T-helper 17 cell (primary cell): ENCODE data around the gene BCAS3. TPM values are rescaled to one million over a fixed set of nuclear protein-coding genes. Genes with fewer than 3 reads are reported as not detected.

Experiments
- ATAC-seq: fragments of 150-1000 bp; cut with Tn5 transposase; 2 replicates; pipeline ENCODE4 v1.10.0; 2021; ENCODE audit warnings: mild to moderate bottlenecking, moderate library complexity
- DNase-seq, 3 donors: peaks; one replicate each; pipeline versions ENCODE4 v3.0.0 to v3.0.0-alpha.2; 2020 to 2021
- H3K9me3 ChIP-seq: one replicate; pipeline ENCODE4 v1.7.0; 2013; ENCODE audit warnings: low read length, mild to moderate bottlenecking; ENCODE audit not compliant: control insufficient read depth, poor library complexity, severe bottlenecking
- H3K27ac Mint-ChIP-seq: one replicate; pipeline ENCODE4 v1.8.0; 2022; ENCODE audit warnings: mild to moderate bottlenecking, moderate library complexity, mixed read lengths
- H3K27me3 Mint-ChIP-seq: one replicate; pipeline ENCODE4 v1.8.0; 2022; ENCODE audit warnings: mixed read lengths
- H3K36me3 Mint-ChIP-seq: one replicate; pipeline ENCODE4 v1.8.0; 2022; ENCODE audit warnings: low read depth, mixed read lengths
- H3K4me1 Mint-ChIP-seq: one replicate; pipeline ENCODE4 v1.8.0; 2022; ENCODE audit warnings: mild to moderate bottlenecking, mixed read lengths
- H3K4me3 Mint-ChIP-seq: one replicate; pipeline ENCODE4 v1.8.0; 2022; ENCODE audit warnings: mild to moderate bottlenecking, moderate library complexity, mixed read lengths
- total RNA-seq, 4 donors: library from RNA in 2 of 4; stranded (reverse) in 2 of 4; gene quantifications; one replicate each; pipeline ENCODE4 v1.2.3 and lab custom pipeline; 2022 to 2026

The BCAS3 gene
- total RNA-seq, 2 donors from 2014 or later, result 39.0 to 50.0 TPM

GRCh38 chr17:61206922-61207321 is 529.3 kb downstream of the BCAS3 start:
- Mint-ChIP-seq H3K4me3 (no peak overlapping the region), H3K36me3 (no peaks in the 10 kb centered on the region), H3K27me3 (no peaks in the 10 kb centered on the region), H3K27ac (no peak overlapping the region), H3K4me1 (no peaks in the 10 kb centered on the region)
- no peak for ATAC-seq
- DNase-seq, result no peak
- no peaks in the 10 kb centered on the region for H3K9me3 ChIP-seq

GRCh38 chr17:61208301-61209105 is 530.9 kb downstream of the BCAS3 start:
- no peaks in the 10 kb centered on the region for H3K9me3 ChIP-seq
- H3K27me3 Mint-ChIP-seq, result no peaks in the 10 kb centered on the region
- H3K36me3 Mint-ChIP-seq, result no peaks in the 10 kb centered on the region
- ATAC-seq (no peak), DNase-seq (no peak)
- no peak overlapping the region for H3K4me3 Mint-ChIP-seq
- peaks cover under 1% of the 10 kb centered on the region for H3K4me1 Mint-ChIP-seq
- no peak overlapping the region for H3K27ac Mint-ChIP-seq

- DNase-seq, result no peak
- H3K9me3 ChIP-seq, result no peaks in the 10 kb centered on the region
- H3K4me1 Mint-ChIP-seq, result peaks cover 3% of the 10 kb centered on the region
- no peaks in the 10 kb centered on the region for H3K36me3 Mint-ChIP-seq
- ATAC-seq, result no peak
- no peak overlapping the region for H3K27ac Mint-ChIP-seq
- no peaks in the 10 kb centered on the region for H3K27me3 Mint-ChIP-seq
- H3K4me3 Mint-ChIP-seq, result no peak overlapping the region
These were observed 531.4 kb downstream of the BCAS3 start for GRCh38 chr17:61209106-61209439.

GRCh38 chr17:61209525-61209924 is 531.9 kb downstream of the BCAS3 start:
- no peak for ATAC-seq
- no peaks in the 10 kb centered on the region for H3K9me3 ChIP-seq
- Mint-ChIP-seq H3K4me3 (no peak overlapping the region), H3K27me3 (no peaks in the 10 kb centered on the region), H3K36me3 (no peaks in the 10 kb centered on the region), H3K4me1 (peaks cover 3% of the 10 kb centered on the region), H3K27ac (no peak overlapping the region)
- no peak for DNase-seq

GRCh38 chr17:61211236-61211635 is 533.6 kb downstream of the BCAS3 start:
- H3K27me3 Mint-ChIP-seq, result no peaks in the 10 kb centered on the region
- no peak overlapping the region for H3K4me3 Mint-ChIP-seq
- H3K36me3 Mint-ChIP-seq, result no peaks in the 10 kb centered on the region
- no peak overlapping the region for H3K27ac Mint-ChIP-seq
- ATAC-seq (no peak), DNase-seq (no peak)
- no peaks in the 10 kb centered on the region for H3K9me3 ChIP-seq
- H3K4me1 Mint-ChIP-seq, result peaks cover 3% of the 10 kb centered on the region

GRCh38 chr17:61212655-61213054 is 535.0 kb downstream of the BCAS3 start:
- Mint-ChIP-seq H3K27ac (no peak overlapping the region), H3K27me3 (no peaks in the 10 kb centered on the region), H3K4me1 (peaks cover 3% of the 10 kb centered on the region), H3K36me3 (no peaks in the 10 kb centered on the region), H3K4me3 (no peak overlapping the region)
- DNase-seq, result no peak
- no peaks in the 10 kb centered on the region for H3K9me3 ChIP-seq
- ATAC-seq, result no peak

- no peak overlapping the region for H3K4me3 Mint-ChIP-seq
- no peak for ATAC-seq
- H3K4me1 Mint-ChIP-seq, result peaks cover 6% of the 10 kb centered on the region
- no peaks in the 10 kb centered on the region for H3K27me3 Mint-ChIP-seq
- H3K9me3 ChIP-seq, result no peaks in the 10 kb centered on the region
- H3K36me3 Mint-ChIP-seq, result no peaks in the 10 kb centered on the region
- DNase-seq, result no peak
- no peak overlapping the region for H3K27ac Mint-ChIP-seq
These were observed 537.1 kb downstream of the BCAS3 start for GRCh38 chr17:61214753-61215152.

- Mint-ChIP-seq H3K4me3 (no peak overlapping the region), H3K27me3 (no peaks in the 10 kb centered on the region), H3K27ac (no peak overlapping the region), H3K4me1 (peaks cover 13% of the 10 kb centered on the region), H3K36me3 (no peaks in the 10 kb centered on the region)
- H3K9me3 ChIP-seq, result no peaks in the 10 kb centered on the region
- DNase-seq (no peak), ATAC-seq (no peak)
These were observed 538.4 kb downstream of the BCAS3 start for GRCh38 chr17:61216066-61216465.

GRCh38 chr17:61217878-61218437 is 540.3 kb downstream of the BCAS3 start:
- ATAC-seq (no peak), DNase-seq (no peak)
- H3K4me1 Mint-ChIP-seq, result peaks cover 31% of the 10 kb centered on the region
- H3K27ac Mint-ChIP-seq, result no peak overlapping the region
- no peaks in the 10 kb centered on the region for H3K27me3 Mint-ChIP-seq
- no peaks in the 10 kb centered on the region for H3K9me3 ChIP-seq
- H3K4me3 Mint-ChIP-seq, result no peak overlapping the region
- no peaks in the 10 kb centered on the region for H3K36me3 Mint-ChIP-seq

- DNase-seq (no peak), ATAC-seq (no peak)
- Mint-ChIP-seq H3K4me3 (no peak overlapping the region), H3K27me3 (no peaks in the 10 kb centered on the region), H3K27ac (no peak overlapping the region), H3K36me3 (no peaks in the 10 kb centered on the region), H3K4me1 (peaks cover 32% of the 10 kb centered on the region)
- no peaks in the 10 kb centered on the region for H3K9me3 ChIP-seq
These were observed 540.8 kb downstream of the BCAS3 start for GRCh38 chr17:61218438-61218837.

- ATAC-seq, result no peak
- no peaks in the 10 kb centered on the region for H3K9me3 ChIP-seq
- H3K36me3 Mint-ChIP-seq, result no peaks in the 10 kb centered on the region
- no peak overlapping the region for H3K4me3 Mint-ChIP-seq
- DNase-seq, result no peak
- peaks cover 31% of the 10 kb centered on the region for H3K4me1 Mint-ChIP-seq
- H3K27ac Mint-ChIP-seq, result no peak overlapping the region
- H3K27me3 Mint-ChIP-seq, result no peaks in the 10 kb centered on the region
These were observed 541.8 kb downstream of the BCAS3 start for GRCh38 chr17:61219460-61219859.

GRCh38 chr17:61221181-61221580 is 543.5 kb downstream of the BCAS3 start:
- Mint-ChIP-seq H3K36me3 (no peaks in the 10 kb centered on the region), H3K4me1 (peaks cover 37% of the 10 kb centered on the region), H3K4me3 (no peak overlapping the region), H3K27ac (peak overlapping the region; percentile 86), H3K27me3 (no peaks in the 10 kb centered on the region)
- DNase-seq, result no peak
- H3K9me3 ChIP-seq, result no peaks in the 10 kb centered on the region
- no peak for ATAC-seq

- no peak for DNase-seq
- Mint-ChIP-seq H3K4me3 (peak overlapping the region; percentile 90), H3K4me1 (peaks cover 37% of the 10 kb centered on the region), H3K36me3 (no peaks in the 10 kb centered on the region), H3K27ac (peak overlapping the region; percentile 86), H3K27me3 (no peaks in the 10 kb centered on the region)
- peak; percentile 57 for ATAC-seq
- H3K9me3 ChIP-seq, result no peaks in the 10 kb centered on the region
These were observed 544.2 kb downstream of the BCAS3 start for GRCh38 chr17:61221597-61222471.
